Activated effector memory CD4-positive, alpha-beta T cell treated with anti-CD3 and anti-CD28 coated beads, Interleukin-2, amount 50 U/mL, for 16 hours (primary cell): ENCODE measurements around the gene OPCML.

Experiments
- DNase-seq: peaks from one replicate; pipeline ENCODE4 v3.0.0-alpha.2; 2020

Gene OPCML

GRCh38 chr11:132691848-132692550 lies 840.3 kb downstream of the OPCML start:
- no peak for DNase-seq

- no peak for DNase-seq
Measured at GRCh38 chr11:132686886-132687285, 845.4 kb downstream of the OPCML start.

- DNase-seq, result no peak
Measured at GRCh38 chr11:132685174-132685611, 847.1 kb downstream of the OPCML start.

- no peak for DNase-seq
Measured at GRCh38 chr11:132683602-132684001, 848.7 kb downstream of the OPCML start.

- no peak for DNase-seq
Measured at GRCh38 chr11:132681971-132682370, 850.3 kb downstream of the OPCML start.

- DNase-seq, result no peak
Measured at GRCh38 chr11:132680584-132680983, 851.7 kb downstream of the OPCML start.

- no peak for DNase-seq
Measured at GRCh38 chr11:132674151-132674550, 858.1 kb downstream of the OPCML start.

GRCh38 chr11:132671851-132672370 lies 860.4 kb downstream of the OPCML start:
- DNase-seq, result no peak

- DNase-seq, result no peak
Measured at GRCh38 chr11:132670921-132671675, 861.2 kb downstream of the OPCML start.

- no peak for DNase-seq
Measured at GRCh38 chr11:132669949-132670348, 862.4 kb downstream of the OPCML start.

- no peak for DNase-seq
Measured at GRCh38 chr11:132665205-132665604, 867.1 kb downstream of the OPCML start.

GRCh38 chr11:132658696-132659095 lies 873.6 kb downstream of the OPCML start:
- no peak for DNase-seq

- DNase-seq, result no peak
Measured at GRCh38 chr11:132658004-132658403, 874.3 kb downstream of the OPCML start.

GRCh38 chr11:132655187-132655855 lies 877.0 kb downstream of the OPCML start:
- DNase-seq, result no peak

GRCh38 chr11:132653237-132653636 lies 879.1 kb downstream of the OPCML start:
- no peak for DNase-seq

- DNase-seq, result no peak
Measured at GRCh38 chr11:132650969-132651720, 881.2 kb downstream of the OPCML start.

GRCh38 chr11:132649277-132649676 lies 883.0 kb downstream of the OPCML start:
- no peak for DNase-seq

- no peak for DNase-seq
Measured at GRCh38 chr11:132648851-132649250, 883.5 kb downstream of the OPCML start.

GRCh38 chr11:132646890-132647289 lies 885.4 kb downstream of the OPCML start:
- no peak for DNase-seq

GRCh38 chr11:132644520-132645239 lies 887.6 kb downstream of the OPCML start:
- no peak for DNase-seq

GRCh38 chr11:132643239-132643638 lies 889.1 kb downstream of the OPCML start:
- no peak for DNase-seq

- no peak for DNase-seq
Measured at GRCh38 chr11:132640952-132641351, 891.3 kb downstream of the OPCML start.
